HG03280 (cell line): Measurements from ENCODE around the gene CSF2.

Source experiments
- ATAC-seq: cut with Tn5 transposase; IDR thresholded peaks from one replicate; pipeline ENCODE4 v1.9.1; 2021; ENCODE audit warnings: mild to moderate bottlenecking, moderate library complexity; ENCODE audit not compliant: unreplicated experiment

CSF2 gene

DNA sequence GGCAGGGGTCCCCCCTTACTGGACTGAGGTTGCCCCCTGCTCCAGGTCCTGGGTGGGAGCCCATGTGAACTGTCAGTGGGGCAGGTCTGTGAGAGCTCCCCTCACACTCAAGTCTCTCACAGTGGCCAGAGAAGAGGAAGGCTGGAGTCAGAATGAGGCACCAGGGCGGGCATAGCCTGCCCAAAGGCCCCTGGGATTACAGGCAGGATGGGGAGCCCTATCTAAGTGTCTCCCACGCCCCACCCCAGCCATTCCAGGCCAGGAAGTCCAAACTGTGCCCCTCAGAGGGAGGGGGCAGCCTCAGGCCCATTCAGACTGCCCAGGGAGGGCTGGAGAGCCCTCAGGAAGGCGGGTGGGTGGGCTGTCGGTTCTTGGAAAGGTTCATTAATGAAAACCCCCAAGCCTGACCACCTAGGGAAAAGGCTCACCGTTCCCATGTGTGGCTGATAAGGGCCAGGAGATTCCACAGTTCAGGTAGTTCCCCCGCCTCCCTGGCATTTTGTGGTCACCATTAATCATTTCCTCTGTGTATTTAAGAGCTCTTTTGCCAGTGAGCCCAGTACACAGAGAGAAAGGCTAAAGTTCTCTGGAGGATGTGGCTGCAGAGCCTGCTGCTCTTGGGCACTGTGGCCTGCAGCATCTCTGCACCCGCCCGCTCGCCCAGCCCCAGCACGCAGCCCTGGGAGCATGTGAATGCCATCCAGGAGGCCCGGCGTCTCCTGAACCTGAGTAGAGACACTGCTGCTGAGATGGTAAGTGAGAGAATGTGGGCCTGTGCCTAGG, at the start of gene CSF2:
Gene CSF2, plus strand, starts transcription at position 559 of the 783 bp plus-strand sequence. Its CDS starts 35 bp downstream, at position 594.
- no peak for ATAC-seq

DNA sequence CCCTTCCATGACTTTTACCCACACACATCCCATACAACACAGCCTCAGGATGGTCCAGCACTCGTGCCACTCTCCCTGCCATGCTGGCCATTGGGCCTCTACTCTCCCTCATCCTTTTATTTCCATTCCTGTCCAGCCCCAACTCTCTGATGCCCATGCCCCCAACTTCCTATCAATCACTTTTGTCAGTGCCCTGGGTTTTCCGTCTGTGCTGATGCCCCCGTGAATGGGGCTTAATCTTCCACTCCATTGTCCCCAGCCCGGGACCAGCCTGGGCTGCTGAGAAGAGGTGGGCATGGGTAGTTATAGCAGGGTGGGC, 49.5 kb upstream of the CSF2 start:
- no peak for ATAC-seq

DNA sequence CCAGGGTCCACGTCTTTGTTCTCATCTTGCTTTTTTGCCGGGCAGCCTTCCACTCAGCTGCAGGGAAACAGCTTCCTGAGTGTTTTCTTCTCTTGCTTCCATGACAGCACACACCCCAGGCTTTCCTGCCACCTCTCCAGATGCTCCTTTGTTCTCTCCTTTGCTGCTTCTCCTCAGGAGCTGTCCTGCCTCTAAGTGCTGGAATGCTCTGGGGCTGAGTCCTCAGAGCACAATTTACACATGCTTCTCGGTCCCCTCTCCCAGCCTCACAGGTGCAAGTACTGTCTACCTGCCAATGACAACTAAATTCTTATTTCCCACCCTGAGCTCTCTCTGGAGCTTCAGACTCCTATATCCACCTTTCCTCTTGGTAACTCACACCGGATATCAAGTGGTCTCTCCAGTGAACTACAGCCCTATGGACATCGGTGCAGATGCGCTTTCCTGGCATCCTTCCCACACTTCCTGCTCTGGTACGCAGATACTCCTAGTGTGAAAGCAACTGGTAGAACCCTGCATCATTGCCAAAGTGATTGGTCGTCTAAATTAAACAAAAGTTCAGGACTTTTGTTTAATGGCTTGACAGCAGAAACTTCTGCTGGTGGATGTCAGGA, 48.7 kb upstream of the CSF2 start:
- ATAC-seq: no peak

DNA sequence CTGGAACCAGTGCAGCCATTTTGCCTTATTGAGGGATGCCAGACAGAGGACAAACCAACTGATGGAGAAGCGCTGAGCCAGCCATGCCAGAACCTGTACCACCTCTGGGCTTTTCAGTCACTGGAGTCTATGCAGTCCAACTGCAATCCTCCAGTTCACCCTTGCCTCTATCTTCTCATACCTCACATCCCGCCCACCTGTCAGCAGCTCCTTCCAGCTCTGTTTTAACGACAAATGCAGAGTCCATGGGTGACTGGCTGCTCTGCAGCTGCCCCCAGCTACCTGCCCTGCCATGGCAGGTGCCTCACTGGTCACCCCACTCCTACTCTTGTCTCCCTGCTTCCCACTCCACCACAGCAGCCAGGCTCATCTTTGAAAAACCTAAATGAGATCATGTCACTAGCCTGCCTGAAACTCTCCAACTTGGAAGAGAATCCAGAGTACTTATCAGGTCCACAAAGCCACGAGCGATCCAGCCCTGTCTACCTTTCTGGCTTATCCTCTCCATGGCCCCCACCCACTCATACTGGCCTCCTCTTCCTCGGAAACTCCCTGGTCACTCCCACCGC, 48.1 kb upstream of the CSF2 start:
- ATAC-seq: no peak

DNA sequence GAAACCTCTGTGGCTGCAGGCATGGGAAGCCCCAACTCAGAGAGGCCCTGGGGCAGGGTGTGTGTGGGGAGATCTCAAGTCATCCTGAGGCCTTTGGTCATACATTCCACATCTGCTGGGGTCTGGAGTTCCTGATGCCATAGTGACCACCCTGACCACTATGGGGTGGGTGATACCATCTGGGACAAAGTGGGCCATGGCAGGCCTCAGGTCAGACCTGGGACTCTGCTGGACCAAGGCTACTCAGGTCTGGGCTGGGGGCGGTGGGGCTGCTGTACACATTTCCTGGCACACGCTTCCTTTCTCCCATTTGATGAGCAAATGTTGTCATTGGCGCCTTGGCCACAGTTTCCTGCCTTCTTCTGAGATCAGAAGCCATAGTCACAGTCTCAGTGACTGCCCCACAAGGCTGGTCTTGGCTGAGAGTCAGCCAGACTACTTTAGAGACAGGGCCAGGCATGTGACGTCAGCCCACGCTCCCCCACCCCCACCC, 47.0 kb upstream of the CSF2 start:
- ATAC-seq: no peak

DNA sequence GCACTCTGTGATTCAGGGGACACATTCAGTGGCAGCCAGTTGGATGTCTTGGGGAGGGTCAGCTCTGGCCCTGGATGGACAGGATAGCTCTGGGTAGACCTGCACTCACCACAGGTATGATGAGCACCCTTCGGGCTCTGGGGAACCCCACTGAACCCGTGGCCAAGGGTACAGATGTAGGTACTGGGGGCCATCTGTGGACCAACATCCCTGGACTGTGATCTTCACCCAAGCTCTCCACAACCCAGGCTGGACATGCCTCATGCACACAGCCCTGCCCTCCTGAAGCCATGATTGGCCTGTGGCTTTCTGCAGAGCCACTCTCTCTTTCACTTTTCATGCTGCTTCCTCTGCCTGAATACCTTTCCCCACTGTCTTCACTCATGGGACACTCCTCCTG, 46.6 kb upstream of the CSF2 start:
- ATAC-seq: no peak

DNA sequence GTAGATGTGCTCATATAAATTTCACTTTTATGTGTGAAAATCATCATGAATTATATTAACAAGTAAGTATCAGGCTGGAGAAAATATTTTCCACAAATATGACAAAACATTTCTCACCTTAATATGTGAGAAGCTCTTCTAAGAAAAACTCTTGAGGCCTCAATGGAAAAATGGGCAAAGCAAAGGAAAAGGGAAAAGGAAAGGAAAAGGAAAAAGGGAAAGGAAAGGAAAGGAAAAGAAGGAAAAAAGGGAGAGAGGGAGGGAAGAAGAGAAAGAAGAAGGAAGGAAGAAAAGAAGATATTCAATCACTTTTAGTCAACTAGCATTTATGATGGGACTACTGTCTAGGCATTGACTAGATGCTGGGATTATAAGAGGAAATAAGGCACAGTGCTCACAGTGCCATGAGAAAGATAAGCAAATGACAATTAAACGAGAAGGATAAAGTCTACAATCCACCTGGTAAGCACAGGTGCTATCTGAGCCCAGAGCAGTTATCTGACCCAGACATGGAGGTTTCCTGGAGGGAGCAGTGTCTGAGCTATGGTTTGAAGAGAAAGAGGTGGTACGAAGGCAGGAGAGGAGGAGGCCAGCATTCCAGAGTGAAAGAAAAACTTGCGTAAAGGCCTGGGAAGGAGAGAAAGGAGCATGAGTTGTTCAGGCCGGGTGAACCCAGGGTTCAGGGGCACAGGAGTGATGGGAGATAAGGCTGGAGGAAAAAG, 43.8 kb upstream of the CSF2 start:
- ATAC-seq: no peak

DNA sequence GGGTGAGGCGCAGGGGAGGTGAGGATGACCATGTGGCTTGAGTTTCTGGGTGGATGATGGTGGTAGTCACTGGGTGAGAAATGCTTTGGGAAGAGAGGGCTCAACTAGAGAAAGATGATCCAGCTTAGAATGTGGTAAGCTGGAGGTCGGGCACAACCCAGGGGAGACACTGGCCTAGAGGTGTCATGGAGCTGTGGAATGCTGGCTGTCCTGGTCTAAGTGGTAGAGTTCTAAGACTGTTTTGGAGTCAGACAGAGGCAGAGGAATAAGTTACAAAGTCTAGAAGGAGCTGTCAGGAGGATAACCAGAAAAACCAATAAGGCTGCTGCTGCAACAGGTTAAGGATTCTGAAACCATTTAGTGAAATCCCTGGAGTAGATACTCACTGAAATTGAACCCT, 43.0 kb upstream of the CSF2 start:
- no peak for ATAC-seq

DNA sequence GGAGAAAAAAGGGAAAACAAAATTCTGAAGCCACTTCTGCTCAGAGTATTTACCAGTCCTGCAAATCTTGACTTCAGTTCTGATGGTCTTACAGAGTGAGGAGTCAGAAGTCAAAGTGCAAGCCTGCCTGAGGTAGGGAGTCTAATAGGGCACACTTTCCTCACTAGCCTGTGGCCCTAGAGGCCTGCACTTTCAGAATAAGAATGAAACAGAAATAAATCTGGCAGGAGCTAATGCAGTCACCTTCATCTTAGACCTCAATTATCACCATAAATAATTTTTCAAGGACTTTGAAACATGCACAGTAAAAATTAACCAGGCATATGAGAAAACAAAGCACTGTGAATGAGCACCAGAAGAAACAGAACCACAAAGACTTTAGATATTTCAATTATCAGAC, 41.4 kb upstream of the CSF2 start:
- ATAC-seq: no peak

DNA sequence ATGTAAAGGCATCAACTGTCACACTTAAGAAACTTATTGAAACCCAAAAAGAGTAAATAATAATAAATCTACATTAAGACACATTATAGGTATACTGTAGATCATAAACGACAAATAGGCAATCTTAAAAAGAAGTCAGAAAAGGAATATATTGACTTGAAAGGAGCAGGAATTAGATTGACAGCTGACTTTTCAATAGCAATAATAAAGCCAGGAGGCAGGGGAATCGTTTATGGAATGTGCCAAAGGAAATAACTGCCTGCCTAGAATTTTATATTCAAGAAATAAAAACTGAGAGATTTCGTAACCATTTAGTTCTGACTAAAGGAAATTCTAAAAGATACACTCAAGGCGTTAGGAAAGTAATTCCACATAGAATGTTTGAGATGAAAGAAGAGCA, 40.5 kb upstream of the CSF2 start:
- ATAC-seq: no peak

DNA sequence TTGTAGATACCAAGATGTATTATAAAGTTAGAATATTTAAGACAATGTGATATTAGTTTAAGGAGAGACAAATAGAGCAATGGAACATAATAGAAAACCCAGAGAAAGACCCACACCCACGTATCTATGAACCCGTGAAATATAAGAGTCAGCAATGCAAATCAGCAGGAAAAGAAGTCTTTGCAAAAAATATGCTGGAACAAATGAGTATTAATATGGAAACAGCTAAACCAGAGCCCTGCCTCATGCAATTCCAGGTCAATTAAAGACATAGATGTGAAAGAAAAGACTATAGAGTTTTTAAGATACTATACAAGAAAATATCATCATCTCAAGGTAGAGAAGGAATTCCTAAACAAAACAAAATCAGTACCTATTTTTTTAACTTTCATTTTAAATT, 36.2 kb upstream of the CSF2 start:
- no peak for ATAC-seq

DNA sequence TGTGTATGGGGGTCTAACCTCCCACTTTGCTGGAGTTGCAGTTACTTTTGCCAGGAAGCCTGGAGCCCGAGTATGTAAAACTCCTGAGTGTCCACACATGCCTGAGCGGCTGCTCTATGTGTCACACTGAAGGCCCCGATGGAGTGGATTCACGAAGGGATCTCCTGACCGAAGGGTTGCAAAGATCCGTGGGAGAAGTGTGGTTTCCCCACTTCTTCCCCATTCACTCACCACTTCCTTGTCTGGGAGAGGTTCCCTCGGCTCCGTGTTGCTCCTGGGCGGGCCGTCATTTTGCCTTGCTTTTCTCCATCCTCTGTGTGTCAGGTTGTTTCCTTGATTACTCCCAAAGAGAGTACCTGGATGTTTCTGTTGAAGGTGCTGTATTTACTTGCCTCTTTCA, 29.4 kb upstream of the CSF2 start:
- ATAC-seq: no peak

DNA sequence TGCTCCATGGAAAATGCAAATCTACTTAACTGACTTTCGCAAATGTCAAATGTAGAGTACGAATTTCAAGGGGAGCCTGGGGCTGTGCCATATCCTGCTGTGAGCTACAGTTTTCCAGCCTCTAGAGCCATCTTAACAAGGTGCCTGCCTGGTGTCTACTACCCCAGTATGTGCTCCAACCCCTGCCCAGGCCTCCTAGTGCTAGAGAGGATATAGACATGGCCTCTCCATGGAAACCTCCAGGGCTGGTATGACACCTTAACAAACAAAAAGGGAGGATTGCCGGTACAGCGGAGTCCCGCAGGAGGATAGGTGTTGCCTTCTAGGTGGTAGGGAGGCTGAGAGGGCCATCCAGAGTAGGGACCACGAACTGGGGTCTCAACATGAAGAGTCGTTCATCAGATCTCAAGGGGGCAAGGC, 26.7 kb upstream of the CSF2 start:
- ATAC-seq: no peak

DNA sequence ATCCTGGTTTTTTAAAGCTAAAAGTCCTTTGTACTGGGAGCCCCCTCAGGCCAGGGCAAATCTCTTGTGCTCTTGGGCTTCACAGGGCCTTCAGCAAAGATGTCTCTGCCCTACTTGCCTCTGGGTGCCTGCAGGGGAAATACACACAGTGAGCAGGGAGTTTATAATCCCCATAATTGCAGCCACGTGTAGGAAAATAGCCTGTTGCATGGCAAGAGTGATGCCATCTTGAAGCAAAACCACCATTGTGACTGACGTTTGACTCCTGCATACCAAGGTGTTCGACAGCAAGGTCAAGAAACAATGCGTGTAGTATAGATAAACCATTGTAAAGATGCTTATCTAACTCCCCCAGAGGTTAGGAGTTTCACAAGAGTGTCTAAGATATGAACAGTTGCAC, 24.5 kb upstream of the CSF2 start:
- no peak for ATAC-seq

DNA sequence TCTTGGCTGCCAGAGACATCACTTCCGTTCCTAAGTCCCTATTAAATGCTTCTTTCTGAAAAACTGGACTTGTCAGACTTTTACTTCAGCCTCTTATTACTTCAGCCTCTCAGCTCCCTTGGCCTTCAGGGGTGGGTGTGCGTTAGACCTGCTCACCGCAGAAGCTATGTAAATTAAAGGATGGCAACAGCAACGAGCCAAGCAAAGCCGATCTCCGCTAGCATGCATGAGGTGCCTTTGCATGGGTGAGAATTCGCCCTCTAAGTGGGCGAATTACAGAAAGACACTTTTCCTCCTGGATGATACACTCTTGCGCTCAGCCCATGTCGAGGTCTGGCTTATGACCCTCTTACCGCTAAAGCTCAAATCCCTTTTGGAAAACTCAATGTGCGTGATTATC, 24.0 kb upstream of the CSF2 start:
- ATAC-seq: no peak

DNA sequence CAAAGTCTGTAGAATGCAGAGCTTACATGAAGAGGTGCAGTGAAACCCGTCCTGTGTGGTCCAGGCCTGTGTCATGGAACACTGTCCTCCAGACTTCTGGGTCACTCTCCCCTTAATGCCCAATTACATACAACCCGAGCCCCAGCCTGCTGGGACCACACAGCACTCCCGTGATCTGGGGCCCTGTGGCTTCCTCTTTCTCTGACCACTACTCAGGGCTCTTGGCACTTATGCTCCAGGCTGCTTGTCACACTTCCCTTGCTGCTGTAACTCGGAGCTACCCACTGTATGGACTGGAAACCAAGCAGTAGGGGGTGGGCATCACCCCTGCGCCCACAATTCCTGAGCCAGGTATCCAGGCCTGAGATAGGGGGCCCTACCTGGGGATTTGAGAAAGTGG, 23.5 kb upstream of the CSF2 start:
- ATAC-seq: no peak

DNA sequence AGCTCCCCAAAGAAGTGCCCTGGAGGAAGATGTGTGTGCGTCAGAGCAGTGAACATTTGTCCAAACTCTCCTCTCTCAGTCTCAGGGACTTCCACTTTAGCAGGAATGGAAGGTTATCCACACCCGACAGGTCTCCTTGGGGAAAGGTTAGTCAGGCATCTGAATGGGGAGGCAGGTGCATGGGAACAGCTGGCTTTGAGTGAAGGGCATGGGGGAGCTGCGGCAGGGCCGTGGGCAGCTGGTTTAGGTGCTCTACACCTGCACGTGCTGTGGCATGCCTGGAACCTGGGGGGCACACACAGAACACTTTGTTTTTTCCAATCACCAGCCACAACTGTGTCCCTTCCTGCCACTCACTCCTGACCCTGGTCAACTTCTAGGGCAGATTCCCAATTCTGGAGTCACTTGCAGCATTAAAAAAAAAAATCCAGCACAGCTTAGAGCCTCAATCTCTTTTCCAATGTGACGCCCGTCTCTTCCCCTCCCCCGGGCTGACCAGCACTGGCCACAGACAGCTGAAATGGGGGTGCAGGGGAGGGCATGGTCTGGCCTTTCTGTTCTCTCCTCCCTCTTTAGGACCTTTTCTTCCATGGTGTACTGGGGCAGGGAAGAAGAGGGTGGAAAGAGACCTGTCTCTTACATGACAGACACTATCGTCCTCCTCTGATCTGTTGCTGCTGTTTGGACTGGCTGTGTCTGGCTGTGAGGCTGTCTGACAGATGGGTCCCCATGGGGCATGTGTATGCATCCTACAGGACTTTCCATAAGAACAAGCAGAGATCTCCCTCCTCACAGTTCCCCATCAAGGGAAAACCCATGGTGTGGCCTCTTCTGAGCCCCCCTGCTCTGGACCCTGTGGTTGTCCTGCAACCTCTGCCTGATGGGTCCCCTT, 22.7 kb upstream of the CSF2 start:
- ATAC-seq: no peak

DNA sequence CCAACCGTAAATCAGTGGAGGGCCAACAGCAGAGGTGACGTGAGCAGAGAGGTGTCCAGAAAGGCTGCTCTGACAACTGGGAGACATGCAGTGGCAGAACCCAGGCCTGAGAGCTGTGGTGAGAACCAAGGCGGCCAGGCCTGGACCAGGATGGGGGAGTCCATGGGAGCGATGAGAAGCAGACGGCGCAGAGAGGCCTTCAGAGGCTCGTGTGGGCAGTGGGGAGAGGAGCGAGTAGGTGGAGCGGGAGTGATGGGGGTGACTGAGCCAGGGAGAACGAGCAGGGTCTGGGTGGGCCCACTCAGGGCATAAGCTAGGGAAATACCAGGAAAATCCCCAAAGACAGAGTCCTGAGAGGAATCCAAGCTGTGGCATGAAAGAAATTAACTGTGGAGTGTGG, 21.1 kb upstream of the CSF2 start:
- no peak for ATAC-seq

DNA sequence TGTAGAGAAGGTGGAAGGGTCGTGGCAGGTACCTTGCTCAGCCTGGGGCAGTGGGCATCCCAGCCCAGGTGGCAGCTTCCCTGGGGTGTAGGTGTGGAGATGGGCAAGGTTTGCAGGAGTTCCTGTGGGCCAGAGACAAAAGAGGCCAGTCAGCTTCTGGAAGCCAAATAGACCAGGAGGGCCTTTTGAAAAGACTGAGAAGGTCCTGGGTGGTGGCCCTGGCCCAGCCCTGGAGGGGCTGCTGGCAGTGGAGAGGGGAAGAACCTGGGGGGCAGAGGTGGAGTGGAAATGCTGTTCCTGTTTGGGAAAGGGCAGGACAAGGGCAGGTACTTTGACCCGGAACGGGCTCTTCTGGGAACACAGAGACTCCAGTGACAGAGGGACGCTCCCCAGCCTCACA, 20.1 kb upstream of the CSF2 start:
- ATAC-seq: no peak

DNA sequence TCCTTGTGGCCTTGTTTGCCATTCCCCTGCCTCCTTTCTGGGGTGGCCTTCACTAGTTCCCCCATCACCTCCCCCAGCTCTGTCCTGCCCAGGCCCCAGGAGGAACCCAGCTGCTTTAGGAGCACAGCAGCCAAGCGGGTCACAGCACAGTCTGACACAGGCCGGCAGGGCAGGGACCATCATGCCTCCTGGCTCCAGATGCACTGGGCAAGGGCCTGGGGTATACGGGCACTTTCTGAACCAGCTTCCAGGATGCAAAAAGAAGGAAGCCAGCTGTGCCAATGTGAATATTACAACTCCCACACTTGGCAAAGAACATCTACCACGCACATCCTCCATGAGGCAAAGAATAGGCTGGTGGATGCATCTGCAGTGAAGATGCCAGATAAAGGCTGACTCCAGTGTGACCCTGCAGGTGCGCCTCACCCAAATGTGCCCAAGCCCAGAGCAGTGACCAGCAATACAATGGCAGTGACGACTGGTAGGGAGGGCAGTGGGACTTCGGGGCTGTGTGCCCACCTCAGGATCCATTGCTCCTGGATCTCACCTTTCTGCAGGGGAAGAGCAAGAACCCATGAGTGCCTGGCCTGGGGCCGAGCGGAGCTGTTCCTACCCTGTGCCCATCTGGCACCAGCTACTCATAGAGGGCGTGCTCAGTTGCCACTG, 19.4 kb upstream of the CSF2 start:
- ATAC-seq: no peak
